Fibroblast of skin of left quadriceps (primary cell): Measurements from ENCODE around the gene HECTD4.
A peak's percentile ranks its signal among the peaks of the same experiment; 100 is the strongest.
"Not testable (repeated sequence)": the region's sequence is repeated elsewhere in the genome, so short reads cannot be mapped to it uniquely, and the experiment has no call there.

Source experiments
- DNase-seq, 2 experiments: peaks; one replicate each; pipeline ENCODE4 v3.0.0-alpha.2; 2013; ENCODE audit warnings: low read depth in 2 of 2

Gene HECTD4

DNA sequence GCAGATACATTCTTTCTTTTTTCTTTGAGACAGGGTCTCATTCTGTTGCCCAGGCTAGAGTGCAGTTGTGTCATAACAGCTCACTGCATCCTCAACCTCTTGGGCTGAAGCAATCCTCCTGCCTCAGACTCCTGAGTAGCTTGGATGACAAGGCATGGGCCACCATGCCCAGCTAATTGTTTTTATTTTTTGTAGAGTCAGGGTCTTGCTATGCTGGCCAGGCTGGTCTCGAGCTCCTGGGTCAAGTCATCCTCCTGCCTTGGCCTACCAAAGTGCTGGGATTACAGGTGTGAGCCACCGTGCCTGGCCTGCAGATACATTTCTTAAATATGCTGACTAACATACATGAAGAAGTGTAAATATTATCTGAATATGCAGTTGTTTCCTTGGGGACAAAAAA is 115.8 kb downstream of the HECTD4 start:
- DNase-seq: no peak

DNA sequence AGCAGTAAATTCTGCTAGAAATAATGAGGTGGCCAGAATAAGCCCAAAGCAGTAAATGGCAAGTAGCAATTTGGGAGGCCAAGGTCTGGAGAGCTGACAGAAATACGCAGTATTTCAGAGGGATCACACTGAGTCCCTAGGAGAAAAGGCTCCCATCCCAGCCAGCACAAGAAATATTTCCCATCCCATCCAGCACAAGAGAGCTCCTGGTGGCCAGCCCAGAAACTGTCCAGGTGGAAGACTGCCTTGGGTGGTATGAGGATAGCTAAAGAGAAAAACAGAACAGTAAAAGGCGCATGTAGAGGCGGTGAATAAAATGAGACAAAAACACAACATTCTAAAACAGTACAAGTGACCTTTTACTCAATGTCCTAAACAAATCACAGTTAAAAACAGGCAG is 120.7 kb downstream of the HECTD4 start:
- DNase-seq: no peak

DNA sequence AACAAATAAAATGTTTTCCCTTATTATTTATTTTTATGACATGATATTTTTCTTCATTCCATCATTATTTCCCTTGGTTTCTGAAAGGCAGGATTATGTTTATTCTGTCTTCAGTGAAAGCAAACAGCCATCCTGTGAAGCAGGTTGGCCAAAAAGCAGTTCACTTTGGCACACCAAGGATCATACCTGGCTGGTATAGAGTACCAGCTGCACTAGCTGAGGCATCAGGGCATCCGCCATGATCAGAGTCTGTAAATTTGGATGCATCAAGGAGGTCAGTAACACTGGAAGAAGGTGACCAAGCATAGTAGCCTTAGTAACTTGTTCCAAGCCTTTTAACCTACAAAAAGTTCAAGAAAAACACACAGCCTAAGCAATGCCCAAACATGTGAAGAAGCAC is 123.3 kb downstream of the HECTD4 start:
- no peak for DNase-seq

GRCh38 chr12:112256780-112257179 is 125.5 kb downstream of the HECTD4 start:
- no peak for DNase-seq

DNA sequence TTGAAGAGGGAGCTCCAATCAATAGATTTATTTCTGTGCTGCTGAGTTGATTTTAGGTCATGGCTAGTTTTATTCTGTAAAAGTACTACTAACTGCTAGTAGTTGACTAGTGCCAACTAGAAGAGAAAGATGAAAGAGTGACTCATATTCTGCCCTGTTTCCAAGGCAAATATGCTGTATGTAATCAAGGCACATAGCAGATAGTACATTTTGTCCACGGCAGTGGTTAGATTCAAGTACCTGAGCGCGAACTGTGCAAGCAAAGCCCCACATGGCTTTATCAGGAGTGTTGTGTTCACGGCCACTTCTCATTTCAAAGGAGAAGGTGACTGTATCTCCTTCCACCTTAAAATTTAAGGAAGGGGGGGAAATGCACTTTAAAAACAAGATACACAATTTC is 130.0 kb downstream of the HECTD4 start:
- no peak for DNase-seq

DNA sequence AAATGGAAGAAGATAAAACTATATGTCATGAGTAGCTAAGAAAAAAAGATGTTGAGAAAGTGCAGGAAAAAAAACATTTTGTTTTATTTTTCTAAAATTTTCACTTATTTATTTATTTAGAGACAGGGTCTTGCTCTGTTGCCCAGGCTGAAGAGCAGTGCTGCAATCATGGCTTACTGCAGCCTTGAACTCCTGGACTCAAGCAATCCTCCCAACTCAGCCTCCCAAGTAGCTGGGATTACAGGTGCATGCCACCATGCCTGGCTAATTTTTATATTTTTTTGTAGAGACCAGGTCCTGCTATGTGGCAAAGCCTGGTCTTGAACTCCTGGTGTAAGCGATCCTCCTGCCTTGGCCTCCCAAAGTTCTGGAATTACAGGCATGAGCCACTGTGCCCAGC is 137.3 kb downstream of the HECTD4 start:
- not testable (repeated sequence) for DNase-seq

- no peak for DNase-seq
Measured at GRCh38 chr12:112243255-112244110, 138.7 kb downstream of the HECTD4 start.

DNA sequence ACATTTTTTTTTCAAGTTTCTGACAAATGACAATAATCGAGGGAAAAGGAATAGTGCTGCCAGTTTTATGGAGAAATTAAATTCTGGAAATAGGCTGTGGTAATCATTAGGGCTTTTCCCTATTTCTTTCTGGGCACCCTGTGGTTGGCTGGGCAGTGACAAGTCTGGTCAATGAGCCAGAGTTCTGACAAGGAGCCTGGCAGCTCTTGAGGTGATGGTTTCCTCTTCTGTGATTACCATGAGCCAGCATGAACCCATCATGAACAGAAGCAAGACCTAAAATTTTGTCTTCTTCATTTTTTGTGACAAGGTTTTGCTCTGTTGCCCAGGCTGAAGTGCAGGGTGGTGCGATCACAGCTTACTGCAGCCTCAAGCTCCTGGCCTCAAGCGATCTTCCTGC is 141.1 kb downstream of the HECTD4 start:
- DNase-seq: no peak

- DNase-seq: no peak
Measured at GRCh38 chr12:112239881-112240280, 142.3 kb downstream of the HECTD4 start.

DNA sequence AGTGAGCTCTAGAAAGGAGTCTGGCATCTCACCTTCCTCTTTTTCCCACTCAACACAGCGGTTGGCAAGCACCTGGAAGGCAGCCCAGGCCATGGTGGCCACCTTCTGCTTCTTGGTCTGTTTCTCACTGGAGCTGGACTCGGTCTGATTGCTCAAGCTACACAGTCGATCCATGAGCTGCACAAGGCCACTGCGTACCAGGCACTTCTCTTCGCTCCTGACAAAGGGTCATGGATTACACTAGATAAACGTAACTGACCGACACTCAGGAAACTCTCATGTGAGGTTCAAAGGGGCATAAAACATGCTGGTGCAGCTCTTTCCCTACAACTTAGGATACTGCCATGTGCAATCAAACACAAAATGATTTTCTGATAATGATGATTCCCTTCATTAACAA is 143.2 kb downstream of the HECTD4 start:
- no peak for DNase-seq

GRCh38 chr12:112238441-112238840 is 143.8 kb downstream of the HECTD4 start:
- no peak for DNase-seq

DNA sequence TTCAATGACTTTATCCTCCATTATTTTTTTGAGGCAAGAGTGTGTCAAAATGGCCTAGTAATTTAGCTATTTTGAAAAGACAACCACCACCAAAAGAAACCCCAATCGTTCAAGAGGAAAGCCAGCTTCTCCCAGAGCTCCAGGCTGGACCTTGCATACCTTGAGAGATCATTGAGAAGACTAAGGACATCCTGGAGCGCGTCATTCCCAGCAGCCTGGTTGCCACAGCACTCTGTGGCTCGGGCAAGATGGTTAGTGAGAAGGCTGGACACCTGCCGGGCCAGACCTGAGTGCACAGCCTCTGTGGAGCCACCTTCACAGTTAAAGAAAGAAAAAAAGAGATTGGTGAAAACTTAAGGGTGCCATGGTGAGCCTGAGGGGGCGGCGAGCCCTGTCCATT is 145.4 kb downstream of the HECTD4 start:
- DNase-seq: no peak

DNA sequence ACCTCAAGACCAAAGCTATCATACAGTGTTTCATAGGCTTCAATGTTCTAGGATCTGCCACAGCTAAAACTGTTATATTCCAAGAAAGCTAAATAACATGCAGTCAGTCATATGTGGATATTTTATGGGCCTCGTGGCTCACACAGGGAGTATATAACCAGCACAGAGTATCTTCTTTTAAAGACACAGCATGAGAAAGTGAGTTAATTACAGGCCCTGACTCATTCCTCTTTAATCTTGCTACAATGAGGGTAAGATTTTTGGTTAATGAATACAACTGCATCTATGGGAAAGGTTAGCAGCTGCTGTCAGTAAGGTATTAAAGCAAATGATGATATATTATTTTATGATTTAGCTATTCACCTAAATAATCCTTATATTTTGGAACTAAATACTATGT is 145.8 kb downstream of the HECTD4 start:
- peak; percentile 11 to 13 for DNase-seq

DNA sequence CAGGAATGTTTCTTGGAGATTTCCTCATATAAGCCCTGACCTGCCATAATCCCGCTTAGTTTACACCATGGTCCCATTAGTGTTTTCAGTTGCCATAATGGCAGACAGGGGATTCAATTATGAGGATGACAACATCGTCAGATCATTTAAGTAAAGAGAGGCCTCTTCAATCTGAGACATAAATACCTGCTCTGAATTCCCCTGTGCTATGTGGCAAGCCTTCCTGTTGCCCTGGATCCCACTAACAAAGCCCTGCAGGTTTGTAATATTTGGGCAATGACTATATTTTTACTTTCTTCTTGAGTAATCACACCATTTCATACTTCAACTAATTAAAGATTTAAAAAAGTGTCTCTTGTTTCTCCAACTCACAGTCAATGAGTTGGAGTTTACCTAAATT is 147.9 kb downstream of the HECTD4 start:
- no peak for DNase-seq

- DNase-seq: no peak
Measured at GRCh38 chr12:112233242-112233641, 149.0 kb downstream of the HECTD4 start.

- DNase-seq: no peak
Measured at GRCh38 chr12:112230136-112230535, 152.1 kb downstream of the HECTD4 start.

- DNase-seq: no peak
Measured at GRCh38 chr12:112226768-112227167, 155.5 kb downstream of the HECTD4 start.

GRCh38 chr12:112220628-112221027 is 161.6 kb downstream of the HECTD4 start:
- DNase-seq: not testable (repeated sequence)

DNA sequence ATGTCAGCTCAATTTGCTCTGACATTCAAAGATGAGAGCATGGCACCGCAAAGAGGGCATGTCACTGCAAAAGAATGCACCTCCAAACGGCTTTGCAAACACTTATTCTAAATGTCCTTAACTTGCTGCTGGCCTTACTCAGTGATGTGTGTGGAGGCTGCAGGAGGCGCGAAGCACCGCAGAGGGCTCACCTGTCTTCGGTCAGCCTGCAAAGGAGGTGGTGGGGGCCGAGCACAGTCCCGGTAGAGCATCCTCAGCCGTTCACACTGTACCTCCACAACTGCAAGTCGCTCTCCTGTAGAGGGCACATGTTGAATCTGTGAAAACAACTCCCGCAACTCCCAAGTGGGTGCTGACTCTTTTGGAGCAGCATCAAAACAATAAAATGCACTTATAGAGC is 163.0 kb downstream of the HECTD4 start:
- DNase-seq: no peak

- no peak for DNase-seq
Measured at GRCh38 chr12:112218150-112218549, 164.1 kb downstream of the HECTD4 start.

DNA sequence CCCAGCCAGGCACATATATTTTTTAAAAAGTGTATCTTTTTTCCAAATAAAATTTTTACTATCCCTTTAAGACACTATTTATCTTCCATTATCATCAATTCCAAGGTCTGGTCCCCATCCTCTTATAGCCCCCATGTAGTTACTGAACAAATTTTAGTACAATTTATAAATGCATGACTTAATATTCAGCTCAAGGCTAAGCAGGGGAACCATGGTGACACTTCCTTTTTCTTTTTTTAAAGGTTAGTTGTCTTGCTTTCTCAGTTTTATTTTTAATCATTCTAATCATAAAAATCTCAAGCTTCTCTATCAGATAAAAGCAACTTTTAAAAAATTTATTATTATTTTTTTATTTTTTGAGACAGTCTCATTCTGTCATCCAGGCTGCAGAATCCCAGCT is 164.6 kb downstream of the HECTD4 start:
- DNase-seq: no peak

DNA sequence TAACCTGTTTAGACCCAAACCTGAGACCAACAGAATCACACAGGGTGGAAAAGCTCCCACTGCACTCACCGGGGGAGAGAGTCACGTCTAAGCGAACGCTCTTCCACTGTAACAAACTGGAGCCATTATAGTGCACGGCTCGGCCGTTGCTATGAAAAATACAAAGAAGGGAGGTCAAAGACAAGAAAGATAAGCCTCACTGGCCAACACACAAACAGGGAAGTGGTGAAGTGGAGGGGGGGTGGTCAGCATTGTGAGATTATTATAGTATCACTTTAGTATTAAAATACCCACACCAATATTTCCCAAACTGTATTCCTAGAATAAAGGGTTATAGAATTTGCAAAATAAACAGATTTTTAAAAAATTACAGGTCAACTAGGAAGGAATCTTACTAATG is 166.0 kb downstream of the HECTD4 start:
- no peak for DNase-seq

GRCh38 chr12:112214064-112214463 is 168.2 kb downstream of the HECTD4 start:
- DNase-seq: no peak
